Osteoblast (primary cell): ENCODE results near the gene SLX4. TPM values are rescaled to one million over a fixed set of nuclear protein-coding genes. Genes with fewer than 3 reads are reported as not detected.
"Not testable (repeated sequence)": the region's sequence is repeated elsewhere in the genome, so short reads cannot be mapped to it uniquely, and the experiment has no call there.

Experiments used
- DNase-seq: peaks from one replicate; pipeline ENCODE4 v3.0.0; 2011; ENCODE audit warnings: low spot score, mixed read lengths; ENCODE audit not compliant: insufficient read length; ENCODE audit errors: missing footprints
- H2AFZ ChIP-seq: 2 replicates; pipeline ENCODE4 v1.6.0; 2011; ENCODE audit warnings: mild to moderate bottlenecking, low read length
- H3K27ac ChIP-seq: 2 replicates; pipeline ENCODE4 v1.5.1; 2011; ENCODE audit warnings: mild to moderate bottlenecking, low read depth, low read length, moderate library complexity
- H3K27me3 ChIP-seq: 2 replicates; pipeline ENCODE4 v1.6.0; 2012; ENCODE audit warnings: mild to moderate bottlenecking, control low read depth, inconsistent platforms, low read length, moderate library complexity; ENCODE audit not compliant: insufficient read depth
- H3K36me3 ChIP-seq: 2 replicates; pipeline ENCODE4 v1.5.1; 2011; ENCODE audit warnings: mild to moderate bottlenecking, low read length, control low read depth, moderate library complexity; ENCODE audit not compliant: insufficient read depth
- H3K4me1 ChIP-seq: 2 replicates; pipeline ENCODE4 v1.5.1; 2011; ENCODE audit warnings: mild to moderate bottlenecking, low read length, control low read depth, moderate library complexity; ENCODE audit not compliant: insufficient read depth
- H3K4me2 ChIP-seq: 2 replicates; pipeline ENCODE4 v1.6.0; 2011; ENCODE audit warnings: mild to moderate bottlenecking, low read length; ENCODE audit not compliant: insufficient read depth
- H3K4me3 ChIP-seq: fragments of 200-600 bp; sonication (generic); 3 replicates; pipeline ENCODE4 v1.5.1; 2012; ENCODE audit warnings: mild to moderate bottlenecking, low read length, inconsistent platforms; ENCODE audit not compliant: insufficient read depth
- H3K79me2 ChIP-seq: 2 replicates; pipeline ENCODE4 v1.6.0; 2012; ENCODE audit warnings: mild to moderate bottlenecking, low read length, control low read depth, inconsistent platforms; ENCODE audit not compliant: insufficient read depth
- H3K9me3 ChIP-seq: 2 replicates; pipeline ENCODE4 v1.5.1; 2011; ENCODE audit warnings: low read depth, low read length, control low read depth
- H4K20me1 ChIP-seq: 2 replicates; pipeline ENCODE4 v1.6.0; 2012; ENCODE audit warnings: mild to moderate bottlenecking, low read length, control low read depth; ENCODE audit not compliant: insufficient read depth
- total RNA-seq: library from RNA; depleted of rRNA; stranded (reverse); fragments of >200 nt; gene quantifications from 2 replicates; pipeline ENCODE4 v1.2.3, GENCODE V29; 2012
- TF ChIP-seq, protein P1 (sequence below): IDR thresholded peaks from 2 replicates; pipeline ENCODE4 v1.5.1; 2011; ENCODE audit warnings: mild to moderate bottlenecking, low read depth, low read length, moderate library complexity; ENCODE audit errors: extremely low read depth

SLX4 gene, protein sequence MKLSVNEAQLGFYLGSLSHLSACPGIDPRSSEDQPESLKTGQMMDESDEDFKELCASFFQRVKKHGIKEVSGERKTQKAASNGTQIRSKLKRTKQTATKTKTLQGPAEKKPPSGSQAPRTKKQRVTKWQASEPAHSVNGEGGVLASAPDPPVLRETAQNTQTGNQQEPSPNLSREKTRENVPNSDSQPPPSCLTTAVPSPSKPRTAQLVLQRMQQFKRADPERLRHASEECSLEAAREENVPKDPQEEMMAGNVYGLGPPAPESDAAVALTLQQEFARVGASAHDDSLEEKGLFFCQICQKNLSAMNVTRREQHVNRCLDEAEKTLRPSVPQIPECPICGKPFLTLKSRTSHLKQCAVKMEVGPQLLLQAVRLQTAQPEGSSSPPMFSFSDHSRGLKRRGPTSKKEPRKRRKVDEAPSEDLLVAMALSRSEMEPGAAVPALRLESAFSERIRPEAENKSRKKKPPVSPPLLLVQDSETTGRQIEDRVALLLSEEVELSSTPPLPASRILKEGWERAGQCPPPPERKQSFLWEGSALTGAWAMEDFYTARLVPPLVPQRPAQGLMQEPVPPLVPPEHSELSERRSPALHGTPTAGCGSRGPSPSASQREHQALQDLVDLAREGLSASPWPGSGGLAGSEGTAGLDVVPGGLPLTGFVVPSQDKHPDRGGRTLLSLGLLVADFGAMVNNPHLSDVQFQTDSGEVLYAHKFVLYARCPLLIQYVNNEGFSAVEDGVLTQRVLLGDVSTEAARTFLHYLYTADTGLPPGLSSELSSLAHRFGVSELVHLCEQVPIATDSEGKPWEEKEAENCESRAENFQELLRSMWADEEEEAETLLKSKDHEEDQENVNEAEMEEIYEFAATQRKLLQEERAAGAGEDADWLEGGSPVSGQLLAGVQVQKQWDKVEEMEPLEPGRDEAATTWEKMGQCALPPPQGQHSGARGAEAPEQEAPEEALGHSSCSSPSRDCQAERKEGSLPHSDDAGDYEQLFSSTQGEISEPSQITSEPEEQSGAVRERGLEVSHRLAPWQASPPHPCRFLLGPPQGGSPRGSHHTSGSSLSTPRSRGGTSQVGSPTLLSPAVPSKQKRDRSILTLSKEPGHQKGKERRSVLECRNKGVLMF (N-terminal part only)
- 4.0 and 4.7 TPM in 2 replicates for total RNA-seq

GRCh38 chr16:3611146-3611975 lies at the start of gene SLX4:
Gene SLX4 (minus strand): TSS chr16:3611606. CDS start chr16:3608964, 2,642 bp downstream.
- Histone ChIP-seq H3K79me2 (peaks cover 54% of the 10 kb centered on the region), H3K27me3 (no peaks in the 10 kb centered on the region), H3K9me3 (no peaks in the 10 kb centered on the region), H3K4me1 (peaks cover 14% of the 10 kb centered on the region), H3K4me3 (peak within 1 kb of the TSS; percentile 100), H3K36me3 (peaks cover 9% of the 10 kb centered on the region), H3K4me2 (peak within 1 kb of the TSS; percentile 96), H4K20me1 (no peaks in the 10 kb centered on the region), H2AFZ (peak within 1 kb of the TSS; percentile 98), H3K27ac (peak within 1 kb of the TSS; percentile 65)
- TF ChIP-seq, protein P1, sequence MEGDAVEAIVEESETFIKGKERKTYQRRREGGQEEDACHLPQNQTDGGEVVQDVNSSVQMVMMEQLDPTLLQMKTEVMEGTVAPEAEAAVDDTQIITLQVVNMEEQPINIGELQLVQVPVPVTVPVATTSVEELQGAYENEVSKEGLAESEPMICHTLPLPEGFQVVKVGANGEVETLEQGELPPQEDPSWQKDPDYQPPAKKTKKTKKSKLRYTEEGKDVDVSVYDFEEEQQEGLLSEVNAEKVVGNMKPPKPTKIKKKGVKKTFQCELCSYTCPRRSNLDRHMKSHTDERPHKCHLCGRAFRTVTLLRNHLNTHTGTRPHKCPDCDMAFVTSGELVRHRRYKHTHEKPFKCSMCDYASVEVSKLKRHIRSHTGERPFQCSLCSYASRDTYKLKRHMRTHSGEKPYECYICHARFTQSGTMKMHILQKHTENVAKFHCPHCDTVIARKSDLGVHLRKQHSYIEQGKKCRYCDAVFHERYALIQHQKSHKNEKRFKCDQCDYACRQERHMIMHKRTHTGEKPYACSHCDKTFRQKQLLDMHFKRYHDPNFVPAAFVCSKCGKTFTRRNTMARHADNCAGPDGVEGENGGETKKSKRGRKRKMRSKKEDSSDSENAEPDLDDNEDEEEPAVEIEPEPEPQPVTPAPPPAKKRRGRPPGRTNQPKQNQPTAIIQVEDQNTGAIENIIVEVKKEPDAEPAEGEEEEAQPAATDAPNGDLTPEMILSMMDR, result no peak
- peak; percentile 100 for DNase-seq

DNA sequence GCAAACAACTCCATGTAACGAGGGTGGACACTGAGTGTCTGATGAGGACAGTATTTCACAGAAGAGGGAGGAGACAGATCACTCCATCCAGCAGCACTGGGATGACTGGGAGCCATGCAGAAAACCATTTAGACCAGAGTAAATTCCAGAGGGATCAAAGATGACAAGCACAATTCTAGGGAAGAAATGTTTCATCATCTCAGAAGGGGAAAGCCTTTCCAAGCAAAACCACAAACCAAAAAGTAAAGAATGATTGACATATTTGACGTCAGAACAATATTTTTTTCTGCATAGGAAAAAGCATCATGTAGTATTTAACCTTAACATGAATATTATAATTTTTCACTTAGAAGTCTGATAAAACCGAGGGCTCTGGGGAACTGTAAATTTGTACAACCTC lies 47.8 kb upstream of the SLX4 start:
- no peaks in the 10 kb centered on the region for H3K27me3 ChIP-seq
- DNase-seq, result peak; percentile 78
- peaks cover 53% of the 10 kb centered on the region for H3K36me3 ChIP-seq

GRCh38 chr16:3656491-3657468 lies 45.4 kb upstream of the SLX4 start:
- Histone ChIP-seq H3K27me3 (no peaks in the 10 kb centered on the region), H3K79me2 (no peaks in the 10 kb centered on the region), H3K4me2 (no peak overlapping the region), H2AFZ (no peak overlapping the region), H3K4me1 (peaks cover 10% of the 10 kb centered on the region), H3K36me3 (peaks cover 39% of the 10 kb centered on the region), H4K20me1 (peaks cover 26% of the 10 kb centered on the region), H3K4me3 (no peak overlapping the region), H3K27ac (no peak overlapping the region), H3K9me3 (no peaks in the 10 kb centered on the region)
- peak; percentile 45 for DNase-seq
- TF ChIP-seq, protein P1, result no peak

More for the DNA sequence above, 47.8 kb upstream of the SLX4 start:
- peaks cover 21% of the 10 kb centered on the region for H4K20me1 ChIP-seq
- peak overlapping the region; percentile 46 for H3K27ac ChIP-seq
- no peak overlapping the region for H3K4me3 ChIP-seq
- TF ChIP-seq, protein P1, result no peak
- H3K9me3 ChIP-seq, result no peaks in the 10 kb centered on the region
- no peak overlapping the region for H2AFZ ChIP-seq
- no peaks in the 10 kb centered on the region for H3K79me2 ChIP-seq
- H3K4me1 ChIP-seq, result peaks cover 10% of the 10 kb centered on the region
- no peak overlapping the region for H3K4me2 ChIP-seq

- not testable (repeated sequence) for H3K4me2 ChIP-seq, H3K27me3 ChIP-seq, H3K79me2 ChIP-seq, H3K9me3 ChIP-seq, DNase-seq, H3K4me1 ChIP-seq, H3K4me3 ChIP-seq, H2AFZ ChIP-seq, H3K27ac ChIP-seq
- Histone ChIP-seq H3K36me3 (peaks cover 33% of the 10 kb centered on the region), H4K20me1 (peaks cover 22% of the 10 kb centered on the region)
Measured at GRCh38 chr16:3656160-3656490, 44.7 kb upstream of the SLX4 start.
